ENCODE measurements around the gene SORCS2. TPM values are rescaled to one million over a fixed set of nuclear protein-coding genes. Genes with fewer than 3 reads are reported as not detected.

The SORCS2 gene
- 1 to 10 TPM; 1.1 to 2.5 (median 2.0) TPM for total RNA-seq

DNA sequence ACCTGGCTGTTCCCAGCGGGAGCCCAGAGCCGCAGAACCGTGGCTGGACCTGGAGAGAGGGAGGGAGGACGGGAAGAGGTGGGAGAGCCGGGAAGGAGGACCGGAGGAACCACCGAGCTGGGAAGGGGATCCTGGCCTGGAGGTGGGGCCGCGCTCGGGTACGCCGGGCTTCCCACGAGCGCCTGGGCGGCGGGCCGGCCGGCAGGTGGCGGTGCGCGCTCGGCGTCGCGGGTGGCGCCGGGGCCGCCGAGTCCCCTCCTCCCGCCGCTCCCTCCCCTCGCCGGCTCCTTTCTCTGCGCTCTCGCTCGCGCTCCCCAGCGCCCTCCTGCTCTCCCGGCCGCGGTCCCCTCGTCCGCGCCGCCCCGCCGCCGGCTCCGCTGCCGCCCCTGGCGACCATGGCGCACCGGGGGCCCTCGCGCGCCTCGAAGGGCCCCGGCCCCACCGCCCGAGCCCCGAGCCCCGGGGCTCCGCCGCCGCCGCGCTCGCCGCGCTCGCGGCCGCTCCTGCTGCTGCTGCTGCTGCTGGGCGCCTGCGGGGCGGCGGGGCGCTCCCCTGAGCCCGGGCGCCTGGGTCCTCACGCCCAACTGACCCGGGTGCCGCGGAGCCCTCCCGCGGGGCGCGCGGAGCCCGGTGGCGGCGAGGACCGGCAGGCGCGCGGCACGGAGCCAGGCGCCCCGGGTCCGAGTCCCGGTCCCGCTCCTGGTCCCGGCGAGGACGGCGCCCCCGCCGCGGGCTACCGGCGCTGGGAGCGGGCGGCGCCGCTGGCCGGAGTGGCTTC lies at the start of gene SORCS2:
SORCS2 (plus strand) TSS at position 287 of the 778 bp plus-strand sequence.
- H3K36me3 ChIP-seq, result no peaks in the 10 kb centered on the region
- DNase-seq, result no peak
- H3K4me1 ChIP-seq, result peaks cover 18 to 49% (median 22%) of the 10 kb centered on the region in 3 donors
- no peak within 1 kb of the TSS for H3K27ac ChIP-seq
- H3K9me3 ChIP-seq, result no peaks in the 10 kb centered on the region
- intact Hi-C loops (cut with DNase I), result loop anchor here (5.0 kb wide), 2 partner anchors 105 to 530 kb away; no protein-coding TSS in a partner anchor
- H3K4me3 ChIP-seq, result peak within 1 kb of the TSS; percentile 23 to 67 (median 40)
- H3K27me3 ChIP-seq, result peaks cover 5 to 97% (median 9%) of the 10 kb centered on the region in 4 donors
- TF ChIP-seq, protein P1, sequence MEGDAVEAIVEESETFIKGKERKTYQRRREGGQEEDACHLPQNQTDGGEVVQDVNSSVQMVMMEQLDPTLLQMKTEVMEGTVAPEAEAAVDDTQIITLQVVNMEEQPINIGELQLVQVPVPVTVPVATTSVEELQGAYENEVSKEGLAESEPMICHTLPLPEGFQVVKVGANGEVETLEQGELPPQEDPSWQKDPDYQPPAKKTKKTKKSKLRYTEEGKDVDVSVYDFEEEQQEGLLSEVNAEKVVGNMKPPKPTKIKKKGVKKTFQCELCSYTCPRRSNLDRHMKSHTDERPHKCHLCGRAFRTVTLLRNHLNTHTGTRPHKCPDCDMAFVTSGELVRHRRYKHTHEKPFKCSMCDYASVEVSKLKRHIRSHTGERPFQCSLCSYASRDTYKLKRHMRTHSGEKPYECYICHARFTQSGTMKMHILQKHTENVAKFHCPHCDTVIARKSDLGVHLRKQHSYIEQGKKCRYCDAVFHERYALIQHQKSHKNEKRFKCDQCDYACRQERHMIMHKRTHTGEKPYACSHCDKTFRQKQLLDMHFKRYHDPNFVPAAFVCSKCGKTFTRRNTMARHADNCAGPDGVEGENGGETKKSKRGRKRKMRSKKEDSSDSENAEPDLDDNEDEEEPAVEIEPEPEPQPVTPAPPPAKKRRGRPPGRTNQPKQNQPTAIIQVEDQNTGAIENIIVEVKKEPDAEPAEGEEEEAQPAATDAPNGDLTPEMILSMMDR (IDR thresholded peaks at IDR 0.05), result peak in 5 of 6 experiments; percentile 27 to 93 (median 83)
- no peak for TF ChIP-seq POLR2A (IDR thresholded peaks at IDR 0.05)
- 2% methylated on average over 22 of the region's 116 CpGs; no CpG with 5 or more reads in 1 of the 2 donors for WGBS, 2 donors

DNA sequence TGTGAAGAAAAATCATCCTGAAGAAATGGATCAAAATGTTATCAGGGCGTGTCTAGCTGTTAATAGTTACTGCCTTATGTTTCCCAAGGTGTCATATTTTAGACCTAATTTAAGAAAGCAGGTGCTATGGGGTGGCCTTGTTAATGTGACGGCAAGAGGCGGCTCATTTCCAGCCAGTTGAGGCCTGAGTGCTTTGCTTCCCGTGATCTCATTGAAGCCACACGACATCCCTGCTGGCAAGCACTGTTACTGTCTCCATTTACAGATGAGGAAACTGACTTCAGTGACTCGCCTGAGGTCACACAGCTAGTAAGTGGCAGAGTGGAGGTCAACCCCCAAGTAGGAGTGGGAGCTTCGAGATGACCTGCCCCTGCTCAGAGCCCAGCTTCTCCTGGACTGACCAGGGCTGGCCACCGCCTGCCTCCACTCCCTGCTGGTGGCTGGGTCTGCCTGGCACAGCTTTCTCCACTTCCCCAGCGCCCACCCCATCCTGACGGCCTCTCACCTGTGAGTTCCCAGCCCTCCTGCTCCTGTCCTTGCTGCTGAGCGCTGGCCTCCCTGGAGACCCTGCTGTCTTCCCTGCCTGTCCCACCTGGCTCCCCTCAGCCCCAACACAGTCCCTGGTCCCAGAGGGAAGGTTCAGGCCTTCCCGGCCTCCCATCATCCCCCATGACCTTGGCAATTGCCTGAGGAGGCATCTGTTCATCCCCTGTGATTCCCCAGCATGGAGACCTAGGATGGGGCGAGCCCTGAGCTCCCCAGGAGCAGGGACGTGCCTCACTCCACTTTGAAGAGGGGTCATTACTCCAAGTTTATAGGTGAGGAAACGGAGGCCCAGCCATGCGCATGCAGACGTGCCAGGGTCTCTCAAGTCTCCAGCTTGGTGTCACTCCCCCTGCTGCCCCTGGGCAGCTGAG lies 47.7 kb upstream of the SORCS2 start:
- no peak overlapping the region for H3K4me3 ChIP-seq
- DNase-seq, result no peak
- H3K4me1 ChIP-seq, result peaks cover 0 to 11% (median 0%) of the 10 kb centered on the region in 3 donors
- H3K27me3 ChIP-seq, result peaks cover 0 to 34% (median 0%) of the 10 kb centered on the region in 4 donors
- no peaks in the 10 kb centered on the region for H3K9me3 ChIP-seq
- TF ChIP-seq POLR2A (IDR thresholded peaks at IDR 0.05), result no peak
- TF ChIP-seq, protein P1 (IDR thresholded peaks at IDR 0.05), result no peak
- no peaks in the 10 kb centered on the region for H3K36me3 ChIP-seq
- 71 to 79% methylated on average over 10 to 11 of the region's 17 CpGs for WGBS, 2 donors
- intact Hi-C loops (cut with DNase I), result no loop called here
- H3K27ac ChIP-seq, result no peak overlapping the region

DNA sequence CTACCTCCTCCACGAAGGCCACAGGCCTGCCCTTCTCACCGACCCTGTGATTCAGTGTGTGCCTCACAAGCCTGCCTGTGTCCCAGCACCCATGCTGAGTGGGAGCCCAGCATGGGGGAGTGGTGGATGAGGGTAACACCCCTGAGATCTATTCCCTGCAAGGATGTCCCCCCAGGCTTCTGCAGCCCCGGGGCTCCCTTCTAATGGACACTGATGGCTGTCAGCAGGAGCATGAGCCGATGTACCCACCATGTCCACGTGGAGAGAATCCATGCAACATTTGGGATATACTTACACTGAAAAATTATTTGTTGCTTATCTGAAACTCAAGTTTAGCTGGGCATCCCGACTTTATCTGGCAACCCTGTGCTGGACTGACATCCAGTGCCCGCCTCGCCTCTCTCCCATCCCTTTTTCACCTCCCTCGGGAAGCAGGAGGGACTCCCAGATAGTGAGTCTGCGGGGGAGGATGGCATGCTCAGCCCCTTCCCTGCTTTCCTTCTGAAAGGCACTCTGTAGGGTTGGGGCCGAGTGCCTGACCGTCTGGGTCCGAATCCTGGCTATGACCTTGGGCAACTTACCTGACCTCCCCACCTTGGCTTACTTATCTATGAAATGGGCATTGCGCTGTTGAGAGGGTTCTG lies 46.9 kb upstream of the SORCS2 start:
- peaks cover 0 to 40% (median 0%) of the 10 kb centered on the region in 4 donors for H3K27me3 ChIP-seq
- H3K4me3 ChIP-seq, result no peak overlapping the region
- DNase-seq, result no peak
- no peaks in the 10 kb centered on the region for H3K36me3 ChIP-seq
- no peak overlapping the region for H3K27ac ChIP-seq
- H3K9me3 ChIP-seq, result no peaks in the 10 kb centered on the region
- no peak for TF ChIP-seq POLR2A (IDR thresholded peaks at IDR 0.05)
- TF ChIP-seq, protein P1 (IDR thresholded peaks at IDR 0.05), result no peak
- intact Hi-C loops (cut with DNase I), result no loop called here
- H3K4me1 ChIP-seq, result peaks cover 0 to 18% (median 0%) of the 10 kb centered on the region in 3 donors
- 69 to 84% methylated on average over 9 to 11 of the region's 14 CpGs for WGBS, 2 donors

DNA sequence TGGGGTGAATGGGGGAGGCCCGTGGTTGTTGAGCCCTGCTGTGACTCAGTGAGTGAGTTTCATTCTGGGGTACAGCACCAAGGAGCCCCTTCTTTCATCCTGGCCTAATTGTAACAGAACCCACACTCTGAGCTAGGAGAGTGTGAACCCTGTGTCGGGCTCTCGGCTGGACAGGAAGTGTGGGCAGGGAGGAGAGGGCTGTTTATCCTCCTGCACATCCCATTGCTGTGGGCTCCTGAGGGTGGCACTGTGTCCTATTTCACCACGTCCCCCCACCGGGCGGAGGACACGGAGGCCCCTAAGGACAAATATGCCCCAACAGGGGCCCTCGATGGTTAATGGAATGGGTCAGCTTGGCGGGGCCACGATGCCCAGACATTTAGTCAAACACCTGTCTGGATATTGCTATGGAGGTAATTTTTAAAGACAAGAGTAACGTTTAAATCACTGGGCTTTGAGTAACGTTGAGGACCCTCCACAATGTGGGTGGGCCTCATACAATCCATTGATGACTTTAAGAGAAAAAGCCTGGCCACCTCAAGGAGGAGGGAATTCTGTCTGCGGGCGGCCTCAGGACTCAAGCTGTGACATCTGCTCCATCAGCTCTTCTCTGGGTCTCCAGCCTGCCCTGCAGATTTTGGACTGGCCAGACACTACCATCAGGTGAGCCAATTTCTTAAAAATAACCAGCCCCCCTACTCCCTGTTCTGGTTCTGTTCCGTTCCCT lies 46.1 kb upstream of the SORCS2 start:
- Histone ChIP-seq H3K36me3 (no peaks in the 10 kb centered on the region), H3K4me1 (peaks cover 0 to 19% (median 0%) of the 10 kb centered on the region in 3 donors), H3K9me3 (no peaks in the 10 kb centered on the region), H3K27me3 (peaks cover 0 to 35% (median 0%) of the 10 kb centered on the region in 4 donors), H3K4me3 (no peak overlapping the region), H3K27ac (no peak overlapping the region)
- 73 to 83% methylated on average over 2 to 6 of the region's 15 CpGs for WGBS, 2 donors
- TF ChIP-seq, protein P1 (IDR thresholded peaks at IDR 0.05), result no peak
- no peak for TF ChIP-seq POLR2A (IDR thresholded peaks at IDR 0.05)
- intact Hi-C loops (cut with DNase I), result no loop called here
- DNase-seq, result no peak

All from esophagus squamous epithelium (tissue), 5 donors.